DND-41 (cell line): ENCODE results near the gene ERCC5.

Source experiments
- ATAC-seq: fragments of 200-7000 bp; cut with Tn5 transposase; 3 replicates; pipeline ENCODE4 v1.9.1; 2021; ENCODE audit warnings: low read depth; ENCODE audit not compliant: insufficient read depth
- DNase-seq: peaks from one replicate; pipeline ENCODE4 v3.0.0-alpha.2; 2020
- H2AFZ ChIP-seq: 2 replicates; pipeline ENCODE4 v1.6.0; 2012; ENCODE audit warnings: low read depth, low read length
- H3K27ac ChIP-seq: 2 replicates; pipeline ENCODE4 v1.5.1; 2012; ENCODE audit warnings: low read length, inconsistent platforms
- H3K27me3 ChIP-seq: fragments of 200-600 bp; sonication (generic); 2 replicates; pipeline ENCODE4 v1.6.0; 2012; ENCODE audit warnings: low read length, mild to moderate bottlenecking, inconsistent platforms; ENCODE audit not compliant: insufficient read depth, poor library complexity
- H3K36me3 ChIP-seq: 2 replicates; pipeline ENCODE4 v1.5.1; 2012; ENCODE audit warnings: low read length, inconsistent platforms; ENCODE audit not compliant: insufficient read depth
- H3K4me1 ChIP-seq: 2 replicates; pipeline ENCODE4 v1.5.1; 2012; ENCODE audit warnings: mild to moderate bottlenecking, low read length; ENCODE audit not compliant: insufficient read depth
- H3K4me2 ChIP-seq: 2 replicates; pipeline ENCODE4 v1.6.0; 2012; ENCODE audit warnings: mild to moderate bottlenecking, moderate library complexity, low read length, inconsistent platforms; ENCODE audit not compliant: insufficient read depth
- H3K4me3 ChIP-seq, 2 experiments: fragments of 200-600 bp in 1 of 2; shearing (Covaris generic) in 1 of 2; 2 replicates each; pipeline ENCODE4 v1.5.1; 2012 to 2016; ENCODE audit warnings: inconsistent platforms in 2 of 2, low read length in 2 of 2, mild to moderate bottlenecking in 2 of 2, low read depth in 1 of 2, moderate library complexity in 1 of 2
- H3K79me2 ChIP-seq: 2 replicates; pipeline ENCODE4 v1.6.0; 2012; ENCODE audit warnings: low read length, inconsistent platforms; ENCODE audit not compliant: insufficient read depth
- H3K9ac ChIP-seq: 2 replicates; pipeline ENCODE4 v1.6.0; 2012; ENCODE audit warnings: low read depth, mild to moderate bottlenecking, inconsistent platforms, low read length, moderate library complexity
- H3K9me3 ChIP-seq: 2 replicates; pipeline ENCODE4 v1.5.1; 2012; ENCODE audit warnings: low read length, moderate library complexity, mild to moderate bottlenecking, inconsistent platforms; ENCODE audit not compliant: insufficient read depth, severe bottlenecking
- H4K20me1 ChIP-seq: 2 replicates; pipeline ENCODE4 v1.6.0; 2012; ENCODE audit warnings: low read length; ENCODE audit not compliant: insufficient read depth
- CTCF ChIP-seq: IDR thresholded peaks from 2 replicates; pipeline ENCODE4 v1.5.1; 2012; ENCODE audit warnings: borderline replicate concordance, low read length, moderate library complexity, mild to moderate bottlenecking; ENCODE audit not compliant: poor library complexity, severe bottlenecking; ENCODE audit errors: extremely low read depth
- EZH2 ChIP-seq: IDR thresholded peaks from 3 replicates; pipeline ENCODE4 v1.6.1; 2012; ENCODE audit warnings: borderline replicate concordance, low read depth, mild to moderate bottlenecking, moderate library complexity, low read length, inconsistent platforms; ENCODE audit not compliant: severe bottlenecking

ERCC5 gene

GRCh38 chr13:102878481-102878880 is 32.6 kb downstream of the ERCC5 start:
- Histone ChIP-seq H4K20me1 (no peaks in the 10 kb centered on the region), H3K9ac (no peak overlapping the region), H3K27ac (no peak overlapping the region), H3K79me2 (no peaks in the 10 kb centered on the region), H3K9me3 (no peaks in the 10 kb centered on the region), H3K4me1 (no peaks in the 10 kb centered on the region), H3K27me3 (no peaks in the 10 kb centered on the region), H3K4me2 (no peak overlapping the region), H2AFZ (no peak overlapping the region), H3K36me3 (peaks cover 33% of the 10 kb centered on the region), H3K4me3 (no peak overlapping the region)
- ATAC-seq (no peak), DNase-seq (no peak)
- TF ChIP-seq CTCF (no peak), EZH2 (no peak)

GRCh38 chr13:102879793-102880499 is 34.1 kb downstream of the ERCC5 start:
- ATAC-seq: no peak
- no peak for TF ChIP-seq CTCF
- no peak for TF ChIP-seq EZH2

GRCh38 chr13:102881819-102882686 is 36.2 kb downstream of the ERCC5 start:
- Histone ChIP-seq H3K4me2 (no peak overlapping the region), H3K27me3 (no peaks in the 10 kb centered on the region), H3K36me3 (peaks cover 2% of the 10 kb centered on the region; the same call in 1 of the 2 replicates), H3K4me3 (no peak overlapping the region), H3K79me2 (no peaks in the 10 kb centered on the region), H3K9ac (no peak overlapping the region), H3K9me3 (no peaks in the 10 kb centered on the region), H3K27ac (no peak overlapping the region), H3K4me1 (no peaks in the 10 kb centered on the region), H4K20me1 (no peaks in the 10 kb centered on the region), H2AFZ (no peak overlapping the region)
- DNase-seq: no peak
- TF ChIP-seq CTCF: no peak
- TF ChIP-seq EZH2: no peak
- no peak for ATAC-seq

More at GRCh38 chr13:102879793-102880499, 34.1 kb downstream of the ERCC5 start:
- H3K27ac ChIP-seq: no peak overlapping the region
- H3K79me2 ChIP-seq: no peaks in the 10 kb centered on the region
- no peak for DNase-seq
- H4K20me1 ChIP-seq: no peaks in the 10 kb centered on the region
- no peak overlapping the region for H2AFZ ChIP-seq
- peaks cover 18% of the 10 kb centered on the region for H3K36me3 ChIP-seq
- H3K9me3 ChIP-seq: no peaks in the 10 kb centered on the region
- H3K4me1 ChIP-seq: no peaks in the 10 kb centered on the region
- H3K27me3 ChIP-seq: no peaks in the 10 kb centered on the region
- no peak overlapping the region for H3K9ac ChIP-seq
- no peak overlapping the region for H3K4me3 ChIP-seq
- no peak overlapping the region for H3K4me2 ChIP-seq
